AG08395 (cell line): ENCODE results near the gene CHMP1A.
A peak's percentile ranks its signal among the peaks of the same experiment; 100 is the strongest.
"Not testable (repeated sequence)": the region's sequence is repeated elsewhere in the genome, so short reads cannot be mapped to it uniquely, and the experiment has no call there.

Experiments
- DNase-seq: peaks from one replicate; pipeline ENCODE4 v3.0.0; 2012; ENCODE audit warnings: mixed read lengths, low spot score

Gene CHMP1A

DNA sequence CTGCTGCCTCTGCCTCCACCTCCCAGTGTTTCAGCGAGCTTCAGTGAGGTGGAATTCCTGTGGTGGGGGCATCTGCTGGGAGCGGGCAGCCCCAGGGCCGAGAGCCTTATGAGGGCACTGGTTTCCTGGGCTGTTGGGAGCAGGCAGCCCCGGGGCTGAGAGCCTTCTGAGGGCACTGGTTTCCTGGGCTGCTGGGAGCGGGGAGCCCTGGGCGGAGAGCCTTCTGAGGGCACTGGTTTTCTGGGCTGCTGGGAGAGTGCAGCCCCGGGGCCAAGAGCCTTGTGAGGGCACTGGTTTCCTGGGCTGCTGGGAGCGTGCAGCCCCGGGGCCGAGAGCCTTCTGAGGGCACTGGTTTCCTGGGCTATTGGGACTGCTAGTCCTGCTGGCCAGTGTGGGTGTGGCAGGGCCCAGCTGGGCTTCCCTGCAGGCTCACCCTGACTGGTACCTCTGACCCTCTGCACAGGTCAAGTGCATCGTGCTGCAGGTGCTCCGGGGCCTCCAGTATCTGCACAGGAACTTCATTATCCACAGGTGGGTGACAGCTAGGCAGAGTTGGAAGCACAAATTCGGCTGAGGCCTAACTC, 34.6 kb upstream of the CHMP1A start:
- no peak for DNase-seq

DNA sequence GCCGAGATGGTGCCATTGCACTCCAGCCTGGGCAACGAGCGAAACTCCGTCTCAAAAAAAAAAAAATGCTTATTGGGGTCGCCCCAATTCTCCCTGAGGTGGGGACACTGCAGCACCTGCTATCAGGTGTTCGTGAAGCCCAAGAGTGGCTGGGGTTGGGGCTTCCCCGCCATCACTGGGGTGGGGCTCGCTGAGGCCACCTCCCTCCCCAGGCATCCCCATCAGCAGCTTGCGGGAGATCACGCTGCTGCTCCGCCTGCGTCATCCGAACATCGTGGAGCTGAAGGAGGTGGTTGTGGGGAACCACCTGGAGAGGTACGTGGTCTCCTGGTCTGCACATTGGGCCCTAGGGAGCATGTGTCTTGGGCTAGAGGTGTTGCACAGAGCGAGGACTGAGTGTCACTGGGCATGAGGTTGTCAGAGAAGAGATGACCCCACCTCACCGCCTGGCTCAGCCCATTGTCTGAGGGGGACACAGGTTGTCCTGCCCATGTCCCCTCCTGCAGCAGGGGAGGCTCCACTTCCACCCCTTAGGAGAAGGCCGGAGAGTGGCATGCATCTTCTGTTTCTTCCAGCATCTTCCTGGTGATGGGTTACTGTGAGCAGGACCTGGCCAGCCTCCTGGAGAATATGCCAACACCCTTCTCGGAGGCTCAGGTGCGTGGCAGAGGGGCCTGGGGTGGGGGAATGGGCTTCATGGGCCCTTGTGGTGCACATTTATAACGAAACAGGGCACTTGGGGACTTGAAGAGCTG, 33.9 kb upstream of the CHMP1A start:
- no peak for DNase-seq

DNA sequence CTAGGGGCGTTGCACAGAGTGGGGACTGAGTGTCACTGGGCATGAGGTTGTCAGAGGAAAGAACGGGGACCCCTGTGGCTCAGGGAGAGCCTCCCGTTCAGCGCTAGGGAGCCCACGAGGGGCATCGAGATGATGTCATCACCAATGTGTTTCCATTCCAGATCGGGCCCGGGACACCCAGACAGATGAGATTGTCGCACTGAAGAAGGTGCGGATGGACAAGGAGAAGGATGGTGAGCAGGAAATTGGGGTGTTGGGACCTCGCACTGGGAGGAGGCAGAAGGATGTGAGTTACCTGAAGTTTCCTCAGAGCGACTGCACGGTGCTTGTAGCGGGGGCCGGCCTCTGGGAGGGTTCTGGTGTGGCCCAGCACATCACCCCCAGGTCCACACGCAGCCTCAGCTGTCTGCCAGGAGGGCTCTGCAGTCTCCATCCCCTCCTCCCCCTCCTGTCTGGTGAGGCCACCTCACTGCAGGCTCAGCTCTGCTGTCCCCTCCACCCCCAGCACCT, 32.9 kb upstream of the CHMP1A start:
- no peak for DNase-seq

DNA sequence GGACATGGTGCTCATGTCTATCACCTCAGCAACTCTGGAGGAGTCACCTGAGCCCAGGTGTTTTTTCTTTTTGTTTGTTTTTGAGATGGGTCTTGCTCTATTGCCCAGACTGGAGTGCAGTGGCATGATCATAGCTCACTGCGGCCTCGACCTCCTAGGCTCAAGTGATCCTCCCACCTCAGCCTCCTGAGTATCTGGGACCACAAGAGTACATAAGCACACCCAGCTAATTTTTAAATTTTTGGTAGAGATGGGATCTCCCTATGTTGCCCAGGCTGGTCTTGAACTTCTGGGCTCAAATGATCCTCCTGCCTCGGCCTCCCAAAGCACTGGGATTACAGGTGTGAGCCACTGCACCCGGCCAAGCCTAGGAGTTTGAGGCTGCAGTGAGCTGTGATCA, 32.1 kb upstream of the CHMP1A start:
- not testable (repeated sequence) for DNase-seq

DNA sequence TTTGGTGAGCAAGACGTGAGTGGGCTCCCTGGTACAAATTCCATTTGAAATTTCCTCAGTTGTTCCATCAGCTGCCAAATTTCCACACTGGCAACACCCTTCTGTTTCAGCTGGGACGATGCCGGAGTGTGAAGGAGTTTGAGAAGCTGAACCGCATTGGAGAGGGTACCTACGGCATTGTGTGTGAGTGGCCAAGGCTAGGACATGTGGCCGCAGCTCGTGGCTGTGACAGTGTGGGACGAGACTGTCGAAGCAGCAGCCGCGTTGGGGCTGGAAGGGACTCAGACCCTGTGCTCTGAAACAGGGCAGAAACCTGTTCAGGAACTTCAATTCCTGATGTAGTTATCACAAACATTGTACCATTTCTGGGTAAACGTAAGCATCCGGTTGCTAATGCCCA, 31.6 kb upstream of the CHMP1A start:
- DNase-seq: no peak

DNA sequence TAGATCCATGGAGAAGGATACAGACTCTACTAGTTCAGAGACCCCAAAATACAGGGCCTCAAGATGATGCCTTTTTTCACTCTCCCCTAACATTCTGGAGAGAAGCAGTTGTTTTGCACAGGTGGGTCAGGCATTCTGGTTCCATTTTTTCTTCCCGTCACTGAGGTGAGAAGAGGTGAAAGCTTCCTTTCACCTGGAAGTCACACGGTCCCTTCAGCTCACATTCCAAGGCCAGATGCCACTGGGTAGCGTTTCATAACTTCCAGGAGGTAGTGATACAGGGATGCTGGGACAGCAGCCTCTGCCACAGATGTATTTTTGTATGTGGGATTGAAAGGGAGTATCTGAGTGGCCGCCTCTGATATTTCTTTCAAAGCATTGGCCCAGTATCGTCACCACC, 30.9 kb upstream of the CHMP1A start:
- no peak for DNase-seq

DNA sequence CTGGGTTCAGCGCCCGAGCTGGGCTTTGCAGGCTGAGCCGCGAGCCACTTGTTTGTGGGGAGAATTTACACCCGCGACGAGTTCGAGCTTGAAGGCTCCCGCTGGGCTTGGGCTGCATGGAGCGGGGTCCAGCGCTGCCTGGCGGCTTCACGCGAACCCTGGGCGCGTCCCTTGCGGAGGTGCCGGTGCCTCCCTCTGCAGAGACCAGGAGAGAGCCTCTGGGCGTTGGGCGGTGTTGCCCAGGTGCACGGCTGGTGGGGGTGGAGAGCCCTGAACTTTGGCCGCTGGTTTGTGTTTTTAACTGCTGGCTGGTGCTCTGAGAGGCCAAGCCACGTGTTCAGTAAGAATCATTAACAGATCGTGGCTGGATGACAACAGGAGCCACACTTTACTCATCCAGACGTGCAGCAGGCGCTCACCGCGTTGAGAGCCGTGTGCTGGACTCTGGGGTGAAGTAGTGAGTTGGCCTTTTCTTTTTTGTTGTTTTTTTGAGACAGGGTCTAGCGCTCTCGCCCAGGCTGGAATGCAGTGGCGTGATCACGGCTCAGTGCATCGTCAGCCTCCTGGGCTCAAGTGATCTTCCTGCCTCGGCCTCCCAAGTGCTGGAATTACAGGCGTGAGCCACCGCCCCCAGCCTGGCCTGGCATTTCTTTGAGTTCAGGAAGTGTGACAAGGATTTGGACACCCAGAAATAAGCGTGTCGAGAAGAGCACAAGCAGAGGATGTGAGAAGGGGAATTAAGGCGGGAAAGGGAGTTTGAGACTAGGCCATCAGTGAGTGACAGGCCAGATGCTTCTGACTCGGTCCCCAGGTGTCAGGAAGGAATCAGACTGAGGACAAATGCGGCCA, 29.8 kb upstream of the CHMP1A start:
- peak; percentile 47 for DNase-seq

DNA sequence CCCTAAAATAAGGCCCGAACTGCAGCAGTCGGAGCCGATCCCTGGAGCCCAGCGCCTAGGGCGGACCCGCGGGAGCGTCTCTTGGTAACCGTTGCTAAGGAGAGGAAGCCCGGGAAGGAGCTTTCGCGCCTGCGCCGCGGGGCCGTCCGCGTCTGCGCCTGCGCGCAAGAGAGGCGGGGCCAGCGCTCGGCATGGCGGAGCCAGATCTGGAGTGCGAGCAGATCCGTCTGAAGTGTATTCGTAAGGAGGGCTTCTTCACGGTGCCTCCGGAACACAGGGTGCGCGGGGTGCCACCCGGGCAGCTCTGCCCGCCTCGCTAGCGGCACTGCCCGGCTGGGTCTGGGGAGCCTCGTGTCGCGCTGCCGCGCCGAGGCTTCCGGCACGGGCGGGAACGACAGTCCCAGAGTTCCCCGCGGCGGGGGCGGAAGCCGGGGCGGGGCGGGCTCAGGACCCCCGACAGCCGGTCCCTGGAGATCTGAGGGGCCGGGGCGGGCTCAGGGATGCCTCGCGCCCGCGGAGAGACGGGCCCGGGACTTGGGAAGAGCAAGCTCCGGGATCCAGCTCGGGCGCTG, 29.1 kb upstream of the CHMP1A start, which contains the start of gene CDK10:
Gene CDK10 (plus strand): TSS at position 170 of the 572 bp plus-strand sequence. CDS start 22 bp downstream, at position 192.
- peak; percentile 99 for DNase-seq

DNA sequence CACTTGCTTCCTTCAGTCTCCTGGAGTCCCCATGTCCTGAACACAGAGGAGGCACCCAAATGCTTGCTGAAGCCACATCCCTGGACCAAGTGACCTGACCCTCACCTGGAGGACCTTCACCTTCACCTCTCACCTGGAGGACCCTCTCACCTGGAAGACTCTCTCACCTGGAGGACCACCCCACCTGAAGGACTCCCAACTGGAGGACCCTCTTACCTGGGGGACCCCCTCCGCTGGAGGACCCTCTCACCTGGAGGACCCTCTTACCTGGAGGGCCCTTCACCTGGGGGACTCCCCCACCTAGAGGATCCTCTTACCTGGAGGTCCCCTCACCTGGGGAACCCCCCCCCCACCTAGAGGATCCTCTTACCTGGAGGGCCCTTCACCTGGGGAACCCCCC, 28.4 kb upstream of the CHMP1A start:
- no peak for DNase-seq

DNA sequence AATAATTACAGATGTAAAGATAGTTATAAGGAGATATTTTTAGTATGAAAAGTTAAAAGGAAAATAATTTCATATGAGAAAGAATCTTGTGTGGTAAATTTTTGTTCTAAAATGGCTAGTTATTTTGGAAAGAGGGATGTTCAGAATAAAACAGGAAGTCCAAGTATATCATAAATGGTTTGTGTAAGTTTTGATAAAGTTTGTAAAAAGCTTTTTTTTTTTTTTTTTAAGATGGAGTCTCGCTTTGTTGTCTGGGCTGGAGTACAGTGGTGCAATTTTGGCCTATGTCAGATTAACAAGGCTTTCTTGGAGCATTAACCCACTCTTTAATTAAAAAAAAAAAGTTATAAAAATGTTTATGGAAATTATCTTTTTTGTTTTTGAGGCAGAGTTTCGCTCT, 20.8 kb upstream of the CHMP1A start:
- DNase-seq: no peak

DNA sequence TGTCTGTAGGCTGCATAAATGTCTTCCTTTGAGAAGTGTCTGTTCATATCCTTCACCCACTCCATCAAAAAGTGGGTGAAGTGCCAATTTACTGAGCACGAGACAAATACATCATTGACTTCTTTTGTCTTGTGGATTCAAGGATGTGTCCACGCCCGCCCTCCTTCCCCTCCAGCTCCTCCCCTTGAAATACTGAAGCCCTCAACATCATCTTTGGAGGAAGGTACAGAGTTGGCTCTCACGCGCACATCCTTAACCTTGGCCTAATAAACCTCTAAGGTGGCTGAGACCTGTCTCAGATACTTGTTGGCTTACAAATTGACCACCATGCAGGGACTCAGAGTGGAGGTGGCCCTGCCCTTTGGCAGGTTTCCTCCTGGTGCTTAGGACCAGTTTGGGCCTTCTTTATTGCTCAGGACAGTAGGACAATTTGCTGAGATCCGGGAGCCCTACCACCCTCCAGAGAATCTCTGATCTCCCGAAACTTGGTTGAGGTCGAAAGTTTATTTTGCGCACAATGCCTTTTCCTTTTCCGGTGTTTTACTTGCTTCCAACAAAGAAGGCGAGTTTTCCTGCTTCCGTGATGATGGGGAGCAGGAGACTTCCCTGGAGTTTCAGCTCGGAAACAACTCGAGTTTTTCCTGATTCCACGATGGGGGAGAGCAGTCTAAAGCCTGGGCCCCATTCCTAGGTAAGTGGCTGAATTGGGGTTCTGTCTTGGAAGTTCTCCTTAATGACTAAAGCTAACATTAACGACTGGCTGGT, 14.9 kb upstream of the CHMP1A start:
- no peak for DNase-seq

DNA sequence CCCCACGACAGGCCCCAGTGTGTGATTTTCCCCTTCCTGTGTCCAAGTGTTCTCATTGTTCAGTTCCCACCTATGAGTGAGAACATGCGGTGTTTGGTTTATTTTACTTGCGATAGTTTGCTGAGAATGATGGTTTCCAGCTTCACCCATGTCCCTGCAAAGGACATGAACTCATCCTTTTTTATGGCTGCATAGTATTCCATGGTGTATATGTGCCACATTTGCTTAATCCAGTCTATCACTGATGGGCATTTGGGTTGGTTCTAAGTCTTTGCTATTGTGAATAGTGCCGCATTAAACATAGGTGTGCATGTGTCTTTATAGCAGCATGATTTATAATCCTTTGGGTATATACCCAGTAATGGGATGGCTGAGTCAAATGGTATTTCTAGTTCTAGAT, 14.1 kb upstream of the CHMP1A start:
- not testable (repeated sequence) for DNase-seq

DNA sequence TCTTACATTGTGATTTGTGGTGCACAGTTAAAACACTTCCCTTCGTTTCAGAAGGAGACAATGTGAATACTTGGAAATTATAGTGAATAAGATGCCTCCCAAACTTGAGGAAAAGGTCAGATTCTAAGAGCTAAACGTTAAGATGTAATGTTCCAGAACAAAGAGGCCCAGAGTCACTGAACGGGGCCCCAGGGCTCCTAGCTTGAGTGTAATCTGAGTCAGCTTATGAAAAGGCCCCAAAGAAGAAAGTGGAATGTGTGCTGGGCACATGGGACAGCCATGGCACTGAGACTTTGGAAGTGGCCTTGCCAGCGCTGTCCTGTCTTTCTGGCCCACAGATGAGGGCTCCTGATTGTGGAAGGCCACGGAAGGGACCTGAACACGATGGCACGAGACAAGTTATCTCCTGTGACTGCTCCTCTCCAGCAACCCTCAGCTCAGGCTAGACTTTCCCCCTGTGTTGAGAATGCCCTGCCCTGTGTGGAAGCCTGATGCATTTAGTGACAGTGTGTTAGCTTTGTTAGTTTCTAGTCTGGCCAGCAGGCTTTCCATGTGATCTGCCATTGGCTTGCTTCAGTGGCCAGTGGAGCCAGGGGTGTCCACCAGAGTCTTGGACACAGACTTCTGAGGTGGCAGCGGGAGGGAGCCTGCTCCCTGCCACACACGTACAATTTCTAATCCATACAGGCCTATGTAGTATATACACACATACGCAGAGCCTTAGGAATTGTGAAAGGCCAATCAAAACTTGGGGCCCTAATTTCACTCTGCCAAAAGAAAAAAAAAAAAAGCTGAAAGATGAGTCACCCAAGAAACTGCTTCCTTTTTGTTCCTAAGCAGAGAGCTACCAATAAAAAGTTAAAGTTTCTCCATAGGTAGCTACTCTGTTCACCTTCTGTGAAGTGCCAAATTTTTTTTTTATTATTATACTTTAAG, 13.3 kb upstream of the CHMP1A start:
- peak; percentile 34 for DNase-seq

DNA sequence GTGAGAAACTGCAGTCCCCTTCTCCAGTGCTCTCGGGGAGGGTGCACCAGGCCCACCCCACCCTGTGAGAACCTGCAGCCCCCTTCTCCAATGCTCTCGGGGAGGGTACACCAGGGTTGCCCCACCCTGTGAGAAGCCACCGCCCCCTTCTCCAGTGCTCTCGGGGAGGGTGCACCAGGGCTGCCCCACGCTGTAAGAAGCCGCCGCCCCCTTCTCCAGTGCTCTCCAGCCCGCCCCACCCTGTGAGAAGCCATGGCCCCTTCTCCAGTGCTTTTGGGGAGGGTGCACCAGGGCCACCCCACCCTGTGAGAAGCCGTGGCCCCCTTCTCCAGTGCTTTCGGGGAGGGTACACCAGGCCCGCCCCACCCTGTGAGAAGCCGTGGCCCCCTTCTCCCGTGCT, 12.2 kb upstream of the CHMP1A start:
- DNase-seq: no peak

DNA sequence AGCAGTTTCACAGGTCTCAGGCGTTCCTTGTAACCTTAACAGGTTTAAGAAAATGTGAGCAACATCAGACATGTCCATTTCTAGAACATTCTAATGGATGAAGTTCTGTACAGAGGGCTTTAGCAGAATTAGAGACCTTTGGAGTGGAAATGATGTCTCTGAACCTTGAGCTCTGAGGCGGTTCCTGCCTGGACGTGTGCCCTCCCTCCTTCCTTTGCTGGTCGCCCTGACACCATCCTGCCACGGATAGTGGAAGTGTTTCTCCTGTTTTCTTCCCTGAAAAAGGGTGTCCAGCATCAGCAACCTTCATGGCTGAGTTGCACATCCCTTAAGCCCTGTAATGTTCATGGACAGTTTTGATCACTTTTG, 11.3 kb upstream of the CHMP1A start:
- no peak for DNase-seq

DNA sequence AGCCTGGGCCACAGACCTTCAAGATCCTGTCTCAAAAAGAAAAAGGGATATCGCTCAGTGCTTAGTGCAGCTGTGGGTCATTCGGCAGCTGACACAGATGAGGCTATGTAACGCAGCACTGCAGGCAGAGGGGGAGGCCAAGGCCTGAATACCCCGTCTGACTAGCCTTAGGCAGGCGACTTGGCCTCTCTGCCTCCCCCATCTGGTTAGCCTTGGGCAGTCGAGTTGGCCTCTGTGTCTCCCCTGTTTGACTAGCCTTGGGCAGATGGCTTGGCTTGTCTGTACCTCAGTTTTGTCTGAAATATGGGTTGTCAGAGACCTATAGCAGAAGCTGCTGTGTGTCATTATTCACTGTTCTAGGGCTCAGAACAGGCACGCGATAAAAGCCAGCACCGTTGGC, 10.1 kb upstream of the CHMP1A start:
- no peak for DNase-seq

DNA sequence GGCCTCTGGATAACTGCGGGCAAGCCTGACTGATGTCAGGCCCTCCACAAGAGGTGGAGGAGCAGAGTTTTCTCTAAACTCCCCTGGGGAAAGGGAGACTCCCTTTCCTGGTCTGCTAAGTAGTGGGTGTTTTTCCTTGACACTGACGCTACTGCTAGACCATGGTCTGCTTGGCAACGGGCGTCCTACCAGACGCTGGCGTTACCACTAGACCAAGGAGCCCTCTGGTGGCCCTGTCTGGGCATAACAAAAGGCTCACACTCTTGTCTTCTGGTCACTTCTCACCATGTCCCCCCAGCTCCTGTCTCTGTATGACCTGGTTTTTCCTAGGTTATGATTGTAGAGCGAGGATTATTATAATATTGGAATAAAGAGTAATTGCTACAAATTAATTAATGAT, 9.5 kb upstream of the CHMP1A start:
- not testable (repeated sequence) for DNase-seq

DNA sequence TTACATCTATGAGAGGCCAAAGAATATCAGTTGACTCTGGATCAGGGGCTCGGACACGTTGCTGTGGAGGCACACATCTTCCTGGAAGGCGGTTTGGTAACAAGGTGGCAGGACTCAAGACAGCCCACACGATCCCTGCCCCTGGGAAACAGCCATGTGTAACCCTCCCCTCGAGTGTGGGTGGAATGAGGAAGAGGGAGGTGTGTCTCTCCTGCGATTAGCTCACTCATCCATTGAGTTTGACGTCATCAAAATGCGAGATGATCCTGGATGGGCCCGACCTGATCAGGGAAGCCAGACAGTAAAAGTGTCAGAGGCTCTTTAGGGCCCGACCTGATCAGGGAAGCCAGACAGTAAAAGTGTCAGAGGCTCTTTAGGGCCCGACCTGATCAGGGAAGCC, 6.7 kb upstream of the CHMP1A start:
- not testable (repeated sequence) for DNase-seq

DNA sequence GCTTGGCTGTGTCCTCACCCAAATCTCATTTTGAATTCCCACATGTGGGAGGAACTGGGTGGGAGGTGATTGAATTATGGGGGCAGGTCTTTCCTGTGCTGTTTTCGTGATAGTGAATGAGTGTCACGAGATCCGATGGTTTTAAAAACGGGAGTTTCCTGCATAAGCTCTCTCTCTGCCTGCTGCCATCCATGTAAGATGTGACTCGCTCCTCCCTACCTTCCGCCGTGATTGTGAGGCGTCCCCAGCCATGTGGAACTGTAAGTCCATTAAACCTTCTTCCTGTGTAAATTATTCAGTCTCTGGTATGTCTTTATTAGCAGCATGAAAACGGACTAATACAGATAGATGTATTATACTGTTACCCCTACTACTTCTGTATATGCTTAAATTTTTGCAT, 3.7 kb upstream of the CHMP1A start:
- no peak for DNase-seq

DNA sequence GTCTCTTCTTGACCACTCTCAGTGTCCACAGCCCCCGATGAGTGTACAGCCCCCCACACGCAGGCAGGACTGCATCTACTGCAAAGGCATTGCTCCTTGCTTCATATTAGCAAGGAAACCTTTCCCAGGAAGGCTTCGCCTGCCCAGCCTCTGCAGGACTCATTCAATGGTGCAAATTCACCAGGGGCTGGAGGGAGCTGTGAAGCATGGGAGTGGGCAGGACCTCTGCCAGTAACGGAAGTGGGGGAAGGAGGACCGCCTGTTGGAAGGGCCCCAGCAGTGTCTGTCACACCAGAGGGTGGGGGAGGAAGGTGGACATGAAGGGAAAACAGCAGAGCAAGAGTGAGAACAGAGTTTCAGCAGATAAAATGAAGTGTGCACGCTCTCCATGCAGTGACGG, 2.6 kb upstream of the CHMP1A start:
- no peak for DNase-seq
